Left lung (tissue), 10 donors: ENCODE data around the gene C14orf180. TPM values are rescaled to one million over a fixed set of nuclear protein-coding genes. Genes with fewer than 3 reads are reported as not detected.

Experiments
- ATAC-seq: fragments of 200-7000 bp; cut with Tn5 transposase; one replicate; pipeline ENCODE4 v1.9.1; 2020; ENCODE audit warnings: moderate library complexity
- DNase-seq, 4 donors: peaks; one replicate each; pipeline ENCODE4 v3.0.0-alpha.2; 2013 to 2020
- H3K27ac ChIP-seq, 2 donors: fragments of 200-600 bp; sonication (generic) in 1 of 2; one replicate each; pipeline versions ENCODE4 v1.5.0 to v1.8.0; 2020 to 2021
- H3K27me3 ChIP-seq, 2 donors: fragments of 200-600 bp; sonication (generic) in 1 of 2; one replicate each; pipeline versions ENCODE4 v1.5.0 to v1.8.0; 2020 to 2021
- H3K36me3 ChIP-seq, 2 donors: fragments of 200-600 bp; sonication (generic) in 1 of 2; one replicate each; pipeline versions ENCODE4 v1.5.0 to v1.8.0; 2020 to 2021
- H3K4me1 ChIP-seq, 2 donors: fragments of 200-600 bp; one replicate each; pipeline ENCODE4 v1.8.0; 2021
- H3K4me3 ChIP-seq, 2 donors: fragments of 200-600 bp; sonication (generic) in 1 of 2; one replicate each; pipeline versions ENCODE4 v1.5.0 to v1.8.0; 2020 to 2021; ENCODE audit warnings: mild to moderate bottlenecking in 1 of 2
- H3K9me3 ChIP-seq, 2 donors: fragments of 200-600 bp; sonication (generic) in 1 of 2; one replicate each; pipeline versions ENCODE4 v1.5.0 to v1.8.0; 2020 to 2021
- intact Hi-C, 2 donors: fragments of 100-400 bp; cut with DNase I; formaldehyde crosslinking; loops; one replicate each; pipeline versions ENCODE4 v1.11.2 to v1.14.2; 2022
- polyA plus RNA-seq, 6 donors: library from polyadenylated mRNA; unstranded; fragments of 120-200 nt; gene quantifications; one replicate each; pipeline ENCODE4 v1.2.1, GENCODE V29; 2013; ENCODE audit not compliant: insufficient read length in 6 of 6
- total RNA-seq, 2 donors: library from RNA; stranded (reverse); fragmentation: NEBNext Ultra II Directional; extraction: Animal tissue kit (Norgen Biotek cat#: 25700); gene quantifications; one replicate each; pipeline ENCODE4 v1.2.1, GENCODE V29; 2021
- TF ChIP-seq, protein P1 (sequence below), 2 donors: fragments of 200-600 bp; sonication (generic) in 1 of 2; IDR thresholded peaks; one replicate each; pipeline versions ENCODE4 v1.5.0 to v1.8.0; 2021; ENCODE audit warnings: antibody characterized with exemption in 2 of 2
- donor health status: DM: no; HTN: yes; CAD: no.
- donor health status: DM: no; HTN: no; CAD: no.

C14orf180 gene
- total and polyA plus RNA-seq, 8 donors = not detected

DNA sequence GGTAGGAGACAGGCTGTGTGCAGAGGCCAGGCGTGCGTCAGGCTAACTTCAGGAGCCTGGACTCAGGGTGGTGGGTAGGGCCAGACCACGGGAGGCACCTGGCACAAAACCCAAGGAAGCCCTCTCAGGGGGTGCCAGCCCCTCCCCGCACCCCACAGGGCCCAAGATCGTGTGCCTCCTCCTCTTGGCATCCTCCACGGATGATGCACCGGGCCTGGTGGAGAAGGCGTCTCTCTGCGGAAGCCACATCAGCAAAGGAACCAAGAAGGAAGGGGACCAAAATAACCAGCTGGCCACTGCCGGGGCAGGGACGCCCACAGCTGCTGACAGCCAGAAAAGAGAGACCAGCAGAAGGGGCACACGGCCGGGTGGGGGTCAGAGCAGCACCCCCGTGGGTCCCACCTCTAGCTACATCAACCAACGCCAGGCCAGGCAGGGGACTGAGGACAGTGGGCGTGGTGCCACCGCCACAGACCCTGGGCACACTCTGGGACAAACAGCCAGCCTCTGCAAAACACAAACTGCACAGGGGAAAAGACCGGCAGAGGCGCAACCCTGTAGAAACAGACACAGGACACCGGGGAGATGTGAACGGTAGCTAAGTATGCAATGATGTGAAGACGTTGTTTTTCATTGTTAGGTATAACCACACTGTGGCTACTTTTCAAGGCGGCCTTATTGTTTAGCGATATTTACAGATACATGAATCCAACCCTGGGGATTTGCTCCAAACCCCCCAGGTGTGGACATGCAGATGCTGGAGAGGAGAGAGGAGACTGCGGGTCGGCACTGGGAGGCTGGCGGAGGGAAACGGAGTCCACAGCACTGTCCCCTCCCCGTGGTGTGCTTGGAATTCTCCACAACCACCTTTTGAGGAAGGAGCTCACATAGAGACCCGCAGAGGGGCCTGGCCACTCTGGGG lies 26.1 kb upstream of the C14orf180 start:
- Histone ChIP-seq H3K9me3 (no peaks in the 10 kb centered on the region), H3K4me1 (no peaks in the 10 kb centered on the region), H3K4me3 (no peak overlapping the region), H3K27ac (no peak overlapping the region), H3K36me3 (no peaks in the 10 kb centered on the region), H3K27me3 (peaks cover 0 to 73% of the 10 kb centered on the region in 2 donors)
- ATAC-seq = no peak
- TF ChIP-seq, protein P1, sequence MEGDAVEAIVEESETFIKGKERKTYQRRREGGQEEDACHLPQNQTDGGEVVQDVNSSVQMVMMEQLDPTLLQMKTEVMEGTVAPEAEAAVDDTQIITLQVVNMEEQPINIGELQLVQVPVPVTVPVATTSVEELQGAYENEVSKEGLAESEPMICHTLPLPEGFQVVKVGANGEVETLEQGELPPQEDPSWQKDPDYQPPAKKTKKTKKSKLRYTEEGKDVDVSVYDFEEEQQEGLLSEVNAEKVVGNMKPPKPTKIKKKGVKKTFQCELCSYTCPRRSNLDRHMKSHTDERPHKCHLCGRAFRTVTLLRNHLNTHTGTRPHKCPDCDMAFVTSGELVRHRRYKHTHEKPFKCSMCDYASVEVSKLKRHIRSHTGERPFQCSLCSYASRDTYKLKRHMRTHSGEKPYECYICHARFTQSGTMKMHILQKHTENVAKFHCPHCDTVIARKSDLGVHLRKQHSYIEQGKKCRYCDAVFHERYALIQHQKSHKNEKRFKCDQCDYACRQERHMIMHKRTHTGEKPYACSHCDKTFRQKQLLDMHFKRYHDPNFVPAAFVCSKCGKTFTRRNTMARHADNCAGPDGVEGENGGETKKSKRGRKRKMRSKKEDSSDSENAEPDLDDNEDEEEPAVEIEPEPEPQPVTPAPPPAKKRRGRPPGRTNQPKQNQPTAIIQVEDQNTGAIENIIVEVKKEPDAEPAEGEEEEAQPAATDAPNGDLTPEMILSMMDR (IDR thresholded peaks at IDR 0.05) = no peak
- DNase-seq = peak in 2 of 4 donors; percentile 21 to 52
- intact Hi-C loops = no loop called here

DNA sequence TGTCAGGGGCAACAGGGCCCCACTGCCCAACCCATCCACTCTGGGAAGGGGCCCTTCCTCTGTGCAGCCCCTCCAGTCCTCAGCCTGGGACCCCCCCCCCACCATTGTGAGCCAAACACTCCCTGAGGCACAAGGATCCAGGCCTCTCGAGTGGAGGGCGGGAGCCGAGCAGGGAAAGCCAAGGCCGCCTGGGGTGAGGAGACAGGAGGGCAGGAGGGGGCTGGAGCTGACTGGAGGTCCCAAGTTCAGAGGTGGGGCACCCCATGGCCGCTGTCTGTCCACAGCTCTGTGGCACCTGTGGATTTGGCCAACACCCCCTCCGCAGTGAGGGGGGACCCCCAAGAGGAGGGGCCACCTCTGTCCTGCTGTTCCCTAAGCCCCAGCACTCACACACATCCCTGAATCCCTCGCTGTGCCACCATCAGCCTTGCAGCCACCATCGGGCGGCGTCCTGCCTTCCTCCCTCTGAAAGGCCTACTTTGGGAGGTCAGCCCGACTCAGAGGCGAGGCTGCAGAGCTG lies 25.4 kb upstream of the C14orf180 start:
- TF ChIP-seq, protein P1 (IDR thresholded peaks at IDR 0.05) = no peak
- no peak overlapping the region for H3K4me3 ChIP-seq
- no peaks in the 10 kb centered on the region for H3K9me3 ChIP-seq
- no peaks in the 10 kb centered on the region for H3K36me3 ChIP-seq
- ATAC-seq (no peak), DNase-seq (peak in 2 of 4 donors; percentile 22 to 65)
- intact Hi-C loops = no loop called here
- no peaks in the 10 kb centered on the region for H3K4me1 ChIP-seq
- H3K27ac ChIP-seq = no peak overlapping the region
- peaks cover 0 to 70% of the 10 kb centered on the region in 2 donors for H3K27me3 ChIP-seq

DNA sequence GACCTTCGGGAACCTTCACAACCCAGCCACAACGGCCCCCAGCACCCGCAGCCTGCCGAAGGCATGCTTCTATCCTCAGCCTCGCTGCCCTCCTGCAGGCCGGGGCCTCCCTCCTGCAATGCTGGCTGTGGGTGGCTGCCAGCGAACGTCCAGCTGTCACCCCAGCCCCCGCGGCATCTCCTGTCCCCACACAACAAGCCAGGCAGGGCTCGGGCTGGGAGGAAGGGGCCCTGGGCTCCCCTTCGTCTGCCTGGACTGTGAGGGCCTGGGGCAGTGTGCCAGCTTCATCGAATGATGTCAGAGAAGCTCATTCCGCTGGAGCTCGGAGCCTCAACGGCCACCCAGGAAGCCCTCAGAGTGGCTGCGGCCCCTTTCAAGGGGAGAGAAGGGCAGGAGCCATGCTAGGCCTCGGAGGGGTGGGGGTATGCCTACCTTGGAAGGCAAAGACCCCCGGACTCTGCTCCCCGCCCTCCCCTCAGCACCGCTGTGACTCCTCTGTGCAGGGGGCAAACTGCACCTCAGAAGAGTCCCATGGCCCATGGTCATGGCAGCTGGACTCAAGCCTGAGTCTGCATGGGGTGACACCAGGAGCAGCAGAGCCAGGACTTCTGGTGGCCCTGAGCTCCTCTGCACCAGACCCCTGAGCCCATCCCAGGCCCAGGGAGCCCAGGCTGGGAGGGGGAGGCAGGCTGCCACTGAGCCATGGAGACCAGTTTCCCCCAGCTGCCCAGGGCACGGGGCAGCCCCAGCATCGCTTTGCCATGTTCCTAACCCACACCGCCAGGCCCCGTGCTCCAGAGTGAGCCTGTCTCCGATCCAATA lies 24.7 kb upstream of the C14orf180 start:
- Histone ChIP-seq H3K27ac (no peak overlapping the region), H3K9me3 (no peaks in the 10 kb centered on the region), H3K4me3 (no peak overlapping the region), H3K36me3 (no peaks in the 10 kb centered on the region), H3K4me1 (no peaks in the 10 kb centered on the region), H3K27me3 (peaks cover 0 to 63% of the 10 kb centered on the region in 2 donors)
- ATAC-seq (no peak), DNase-seq (peak; percentile 22 to 80 (median 66))
- intact Hi-C loops = no loop called here
- TF ChIP-seq, protein P1 (IDR thresholded peaks at IDR 0.05) = no peak

DNA sequence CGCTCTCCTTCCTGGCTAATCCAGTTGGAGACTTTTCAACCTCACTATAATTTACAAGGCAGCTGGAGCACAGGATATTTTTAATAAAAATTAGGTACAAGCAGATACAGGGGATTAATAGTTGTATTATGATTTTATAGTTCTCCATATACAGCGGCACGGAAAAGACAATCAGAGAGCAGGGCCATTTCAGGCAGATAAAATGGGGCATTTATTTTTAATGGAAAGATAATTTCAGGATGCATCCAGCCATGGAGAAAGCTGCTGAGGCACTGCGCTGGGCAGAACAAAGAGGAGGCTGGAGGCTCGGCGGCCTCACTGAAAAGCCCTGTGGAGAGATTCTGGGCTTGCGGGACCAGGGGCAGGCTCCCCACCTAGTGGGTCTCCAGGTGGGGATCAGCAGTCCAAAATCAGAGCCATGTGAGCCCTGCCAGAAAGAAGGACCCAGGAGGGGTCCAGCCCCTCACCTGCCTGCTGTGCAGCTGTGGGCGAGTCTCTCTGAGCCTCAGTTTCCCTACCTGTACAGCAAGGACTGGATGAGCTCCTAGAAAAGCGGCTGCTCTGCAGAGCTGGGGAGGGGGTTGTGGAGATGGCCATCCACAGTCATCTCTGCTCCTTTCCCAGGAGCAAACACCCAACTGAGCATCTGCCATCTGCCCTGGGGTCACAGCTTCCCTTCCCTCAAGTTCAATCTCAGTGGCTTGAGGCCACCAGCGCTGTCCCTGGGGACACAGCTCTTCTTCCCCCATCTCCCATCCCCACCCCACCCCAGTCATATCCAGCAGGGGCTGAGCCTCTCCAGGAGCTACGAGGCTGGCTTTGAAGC lies 23.9 kb upstream of the C14orf180 start:
- ATAC-seq (no peak), DNase-seq (peak in 1 of 4 donors; percentile 62)
- Histone ChIP-seq H3K27me3 (peaks cover 0 to 58% of the 10 kb centered on the region in 2 donors), H3K9me3 (no peaks in the 10 kb centered on the region), H3K36me3 (no peaks in the 10 kb centered on the region), H3K4me3 (no peak overlapping the region), H3K4me1 (no peaks in the 10 kb centered on the region), H3K27ac (no peak overlapping the region)
- intact Hi-C loops = no loop called here
- TF ChIP-seq, protein P1 (IDR thresholded peaks at IDR 0.05) = no peak
